Measurements from ENCODE around the gene AP2B1.
"Not testable (repeated sequence)": the region's sequence is repeated elsewhere in the genome, so short reads cannot be mapped to it uniquely, and the experiment has no call there.

The AP2B1 gene

GRCh38 chr17:35587074-35587961 is at the start of gene AP2B1:
Gene AP2B1, plus strand, starts transcription at chr17:35587322. Its CDS starts 6,709 bp downstream, at chr17:35594031.
- DNase-seq = peak; percentile 78 to 98 (median 88)
- intact Hi-C loops (cut with DNase I) = loop anchor here (1.0 kb wide), 1 partner anchor 9 kb away; the partner anchor contains the start of gene PEX12

GRCh38 chr17:35537601-35538141 is 49.5 kb upstream of the AP2B1 start, which contains the start of gene SLFN12L:
Gene SLFN12L, minus strand, starts transcription at chr17:35537678. Its CDS starts 15,314 bp downstream, at chr17:35522364.
- DNase-seq = no peak
- intact Hi-C loops (cut with DNase I) = loop anchor here (5.0 kb wide), 1 partner anchor 365 kb away; no protein-coding TSS in a partner anchor

- intact Hi-C loops (cut with DNase I) = loop anchor here (1.0 to 5.0 kb wide), 2 partner anchors 227 to 367 kb away; no protein-coding TSS in a partner anchor
Measured at GRCh38 chr17:35539659-35540026, 47.5 kb upstream of the AP2B1 start.

GRCh38 chr17:35540589-35541404 is 46.3 kb upstream of the AP2B1 start:
- intact Hi-C loops (cut with DNase I) = no loop called here
- DNase-seq = peak in 1 of 10 donors; percentile 28

More at GRCh38 chr17:35539659-35540026, 47.5 kb upstream of the AP2B1 start:
- no peak for DNase-seq

- intact Hi-C loops (cut with DNase I) = no loop called here
- DNase-seq = no peak
Measured at GRCh38 chr17:35541434-35541833, 45.7 kb upstream of the AP2B1 start.

- intact Hi-C loops (cut with DNase I) = no loop called here
- no peak for DNase-seq
Measured at GRCh38 chr17:35542990-35543389, 44.1 kb upstream of the AP2B1 start.

- no peak for DNase-seq
- intact Hi-C loops (cut with DNase I) = no loop called here
Measured at GRCh38 chr17:35543856-35544255, 43.3 kb upstream of the AP2B1 start.

- intact Hi-C loops (cut with DNase I) = no loop called here
- no peak for DNase-seq
Measured at GRCh38 chr17:35545150-35545549, 42.0 kb upstream of the AP2B1 start.

- intact Hi-C loops (cut with DNase I) = no loop called here
- no peak for DNase-seq
Measured at GRCh38 chr17:35546487-35546886, 40.6 kb upstream of the AP2B1 start.

GRCh38 chr17:35548208-35548810 is 38.8 kb upstream of the AP2B1 start:
- no peak for DNase-seq
- intact Hi-C loops (cut with DNase I) = no loop called here

- no peak for DNase-seq
- intact Hi-C loops (cut with DNase I) = no loop called here
Measured at GRCh38 chr17:35548978-35549377, 38.1 kb upstream of the AP2B1 start.

- intact Hi-C loops (cut with DNase I) = no loop called here
- DNase-seq = no peak
Measured at GRCh38 chr17:35553310-35553709, 33.8 kb upstream of the AP2B1 start.

GRCh38 chr17:35554668-35555067 is 32.5 kb upstream of the AP2B1 start:
- DNase-seq = no peak
- intact Hi-C loops (cut with DNase I) = no loop called here

GRCh38 chr17:35555691-35556090 is 31.4 kb upstream of the AP2B1 start:
- no peak for DNase-seq
- intact Hi-C loops (cut with DNase I) = no loop called here

- DNase-seq = no peak
- intact Hi-C loops (cut with DNase I) = no loop called here
Measured at GRCh38 chr17:35557353-35557752, 29.8 kb upstream of the AP2B1 start.

GRCh38 chr17:35559495-35560210 is 27.5 kb upstream of the AP2B1 start:
- no peak for DNase-seq
- intact Hi-C loops (cut with DNase I) = no loop called here

- intact Hi-C loops (cut with DNase I) = no loop called here
- no peak for DNase-seq
Measured at GRCh38 chr17:35560703-35561102, 26.4 kb upstream of the AP2B1 start, which contains the start of gene SLFN14. Gene SLFN14, minus strand, starts transcription at chr17:35560819. Its CDS starts 2,757 bp downstream, at chr17:35558062.

- DNase-seq; intact Hi-C loops (cut with DNase I): not testable (repeated sequence)
Measured at GRCh38 chr17:35563181-35563580, 23.9 kb upstream of the AP2B1 start.

GRCh38 chr17:35566968-35567367 is 20.2 kb upstream of the AP2B1 start:
- intact Hi-C loops (cut with DNase I) = loop anchor here (5.0 kb wide), 1 partner anchor 240 kb away; the partner anchor contains the start of gene TAF15
- no peak for DNase-seq

Measured in posterior cingulate gyrus (tissue), 11 donors.